SK-N-SH (cell line): ENCODE results near the gene PDGFA. TPM values are rescaled to one million over a fixed set of nuclear protein-coding genes. Genes with fewer than 3 reads are reported as not detected.

Source experiments
- CTCF ChIA-PET: fragments of 300-600, 350-600 bp; formaldehyde crosslinking; extraction: SDS; loops from one replicate; lab custom pipeline; 2021; lab: Yijun Ruan, JAX
- POLR2A ChIA-PET: fragments of 350-600 bp; sonication (Branson Sonifier 250); formaldehyde crosslinking; extraction: SDS; loops from one replicate; lab custom pipeline; 2020; ENCODE audit warnings: antibody characterized with exemption, inconsistent platforms; lab: Yijun Ruan, JAX
- DNase-seq: peaks from one replicate; pipeline ENCODE4 v3.0.0; 2012
- H2AFZ ChIP-seq: fragments of 200-600 bp; sonication (generic); 2 replicates; pipeline ENCODE4 v1.8.1; 2016; ENCODE audit warnings: antibody characterized with exemption, mild to moderate bottlenecking, low read depth
- H3F3A ChIP-seq: fragments of 200-600 bp; sonication (generic); replicated peaks from 2 replicates; pipeline ENCODE3; 2016; ENCODE audit warnings: antibody characterized with exemption, mild to moderate bottlenecking; ENCODE audit not compliant: insufficient read depth
- H3K27ac ChIP-seq, 2 experiments: fragments of 200-500 bp in 1 of 2; fragments of 200-600 bp in 1 of 2; sonication (Bioruptor generic) in 1 of 2; sonication (generic), shearing (Covaris generic) in 1 of 2; 2 replicates each; pipeline versions ENCODE4 v1.5.1 to v1.6.1; 2014 to 2016; ENCODE audit warnings: low read depth in 2 of 2, inconsistent platforms in 1 of 2, low read length in 1 of 2, mild to moderate bottlenecking in 1 of 2, mixed read lengths in 1 of 2
- H3K27me3 ChIP-seq: fragments of 200-600 bp; sonication (generic), shearing (Covaris generic); 2 replicates; pipeline ENCODE4 v1.6.1; 2016; ENCODE audit warnings: mixed run types; ENCODE audit not compliant: insufficient read depth
- H3K36me3 ChIP-seq, 2 experiments: fragments of 200-500 bp in 1 of 2; fragments of 200-600 bp in 1 of 2; sonication (Bioruptor generic) in 1 of 2; sonication (generic) in 1 of 2; replicated peaks in 1 of 2; 2 replicates each; pipeline versions ENCODE3 to v1.5.1; 2014 to 2016; ENCODE audit warnings: low read length in 1 of 2, mild to moderate bottlenecking in 1 of 2; ENCODE audit not compliant: insufficient read depth in 2 of 2, control insufficient read depth in 1 of 2
- H3K4me1 ChIP-seq, 2 experiments: fragments of 200-500 bp in 1 of 2; fragments of 200-600 bp in 1 of 2; sonication (Bioruptor generic) in 1 of 2; sonication (generic), shearing (Covaris generic) in 1 of 2; 2 replicates each; pipeline versions ENCODE4 v1.5.1 to v1.6.1; 2014 to 2016; ENCODE audit warnings: low read depth in 1 of 2, low read length in 1 of 2, mixed run types in 1 of 2; ENCODE audit not compliant: insufficient read depth in 2 of 2, control insufficient read depth in 1 of 2
- H3K4me2 ChIP-seq: fragments of 200-600 bp; sonication (generic), shearing (Covaris generic); 2 replicates; pipeline ENCODE4 v1.6.1; 2017; ENCODE audit warnings: mixed run types
- H3K4me3 ChIP-seq, 2 experiments: fragments of 200-500 bp in 1 of 2; fragments of 200-600 bp in 1 of 2; sonication (Bioruptor generic) in 1 of 2; sonication (generic), shearing (Covaris generic) in 1 of 2; 2 replicates each; pipeline versions ENCODE4 v1.5.1 to v1.8.1; 2014 to 2016; ENCODE audit warnings: low read depth in 2 of 2, inconsistent platforms in 1 of 2, low read length in 1 of 2, mild to moderate bottlenecking in 1 of 2, mixed read lengths in 1 of 2, moderate library complexity in 1 of 2
- H3K79me2 ChIP-seq: fragments of 200-600 bp; sonication (generic); 2 replicates; pipeline ENCODE4 v1.8.1; 2017; ENCODE audit warnings: mild to moderate bottlenecking; ENCODE audit not compliant: insufficient read depth
- H3K9ac ChIP-seq: fragments of 200-600 bp; sonication (generic); 2 replicates; pipeline ENCODE4 v1.6.1; 2017; ENCODE audit warnings: mixed run types
- H3K9me2 ChIP-seq: fragments of 200-600 bp; sonication (generic); 2 replicates; pipeline ENCODE4 v1.6.1; 2017; ENCODE audit warnings: mixed run types
- H3K9me3 ChIP-seq: fragments of 200-600 bp; sonication (generic); 2 replicates; pipeline ENCODE4 v1.6.1; 2017; ENCODE audit warnings: mixed run types, mild to moderate bottlenecking, moderate library complexity
- H4K20me1 ChIP-seq: fragments of 200-600 bp; sonication (generic); 2 replicates; pipeline ENCODE4 v1.6.1; 2017; ENCODE audit warnings: mild to moderate bottlenecking, mixed run types; ENCODE audit not compliant: insufficient read depth
- CHD2 ChIP-seq: fragments of 150-350 bp; IDR thresholded peaks from 2 replicates; pipeline ENCODE4 v1.6.1; 2018; ENCODE audit warnings: low read length; ENCODE audit not compliant: partially characterized antibody
- ELF1 ChIP-seq: IDR thresholded peaks from 2 replicates; pipeline ENCODE4 v1.4.0; 2012
- EP300 ChIP-seq, 2 experiments: IDR thresholded peaks; 2 replicates each; pipeline versions ENCODE4 v1.4.0 to v1.6.1; 2012; ENCODE audit warnings: borderline replicate concordance in 1 of 2, low read depth in 1 of 2, low read length in 1 of 2
- FOXJ3 ChIP-seq: sonication (generic); formaldehyde crosslinking; IDR thresholded peaks from 2 replicates; pipeline ENCODE4 v1.5.1; 2020; ENCODE audit warnings: mild to moderate bottlenecking, missing genetic modification reagents
- FOXM1 ChIP-seq: IDR thresholded peaks from 2 replicates; pipeline ENCODE4 v1.4.0; 2012; ENCODE audit warnings: low read depth, mild to moderate bottlenecking
- GATA2 ChIP-seq: sonication (generic); formaldehyde crosslinking; IDR thresholded peaks from 2 replicates; pipeline ENCODE4 v1.5.0; 2020; ENCODE audit warnings: mild to moderate bottlenecking, missing genetic modification reagents
- JUND ChIP-seq: IDR thresholded peaks from 2 replicates; pipeline ENCODE4 v1.4.0; 2012
- NFIC ChIP-seq: IDR thresholded peaks from 2 replicates; pipeline ENCODE4 v1.4.0; 2012; ENCODE audit warnings: borderline replicate concordance
- NRF1 ChIP-seq: IDR thresholded peaks from 2 replicates; pipeline ENCODE4 v1.6.1; 2012; ENCODE audit warnings: low read depth, mild to moderate bottlenecking, low read length
- RAD21 ChIP-seq: IDR thresholded peaks from 2 replicates; pipeline ENCODE4 v1.6.1; 2012; ENCODE audit warnings: mild to moderate bottlenecking, low read length
- RCOR1 ChIP-seq: fragments of 150-350 bp; IDR thresholded peaks from 2 replicates; pipeline ENCODE4 v1.6.1; 2017; ENCODE audit warnings: antibody characterized with exemption, low read length
- RFX5 ChIP-seq: IDR thresholded peaks from 2 replicates; pipeline ENCODE4 v1.6.1; 2012; ENCODE audit warnings: mild to moderate bottlenecking, improper control_type of control experiment, low read length
- SMC3 ChIP-seq: IDR thresholded peaks from 2 replicates; pipeline ENCODE4 v1.6.1; 2012; ENCODE audit warnings: low read depth, low read length, improper control_type of control experiment
- TAF1 ChIP-seq: IDR thresholded peaks from 2 replicates; pipeline ENCODE4 v1.6.1; 2012; ENCODE audit warnings: low read depth, mild to moderate bottlenecking, low read length, moderate library complexity, borderline replicate concordance
- YY1 ChIP-seq: IDR thresholded peaks from 2 replicates; pipeline ENCODE4 v1.4.0; 2012; ENCODE audit warnings: low read depth, mild to moderate bottlenecking
- WGBS: methylation state at CpG from one replicate; pipeline ENCODE4 v1.1.6; 2017; ENCODE audit warnings: low lambda C conversion rate; 5-methylcytosine and 5-hydroxymethylcytosine counted together
- polyA plus RNA-seq, 3 experiments: library from polyadenylated mRNA; depleted of rRNA; stranded (reverse); fragments of >200 nt; gene quantifications; 2 replicates each; pipeline ENCODE4 v1.2.3, GENCODE V29; 2012
- TF ChIP-seq, protein P1 (sequence below): fragments of 150-350 bp; IDR thresholded peaks from 2 replicates; pipeline ENCODE4 v1.6.1; 2017; ENCODE audit warnings: antibody characterized with exemption, low read length, low read depth, borderline replicate concordance
- TF ChIP-seq, protein P2 (sequence below): IDR thresholded peaks from 2 replicates; pipeline ENCODE4 v1.4.0; 2012; ENCODE audit warnings: low read depth
- TF ChIP-seq, protein P3 (sequence below): IDR thresholded peaks from 2 replicates; pipeline ENCODE4 v1.4.0; 2012; ENCODE audit warnings: low read depth, borderline replicate concordance
- TF ChIP-seq, protein P4 (sequence below): fragments of 150-350 bp; IDR thresholded peaks from 2 replicates; pipeline ENCODE4 v1.6.1; 2016; ENCODE audit warnings: mild to moderate bottlenecking, low read depth, low read length
- TF ChIP-seq, protein P5 (sequence below): IDR thresholded peaks from 2 replicates; pipeline ENCODE4 v1.4.0; 2012; ENCODE audit warnings: low read depth, borderline replicate concordance

The PDGFA gene
- polyA plus RNA-seq, 1 of the 3 experiments (the other 2 are of a cell fraction): 18.9 TPM

DNA sequence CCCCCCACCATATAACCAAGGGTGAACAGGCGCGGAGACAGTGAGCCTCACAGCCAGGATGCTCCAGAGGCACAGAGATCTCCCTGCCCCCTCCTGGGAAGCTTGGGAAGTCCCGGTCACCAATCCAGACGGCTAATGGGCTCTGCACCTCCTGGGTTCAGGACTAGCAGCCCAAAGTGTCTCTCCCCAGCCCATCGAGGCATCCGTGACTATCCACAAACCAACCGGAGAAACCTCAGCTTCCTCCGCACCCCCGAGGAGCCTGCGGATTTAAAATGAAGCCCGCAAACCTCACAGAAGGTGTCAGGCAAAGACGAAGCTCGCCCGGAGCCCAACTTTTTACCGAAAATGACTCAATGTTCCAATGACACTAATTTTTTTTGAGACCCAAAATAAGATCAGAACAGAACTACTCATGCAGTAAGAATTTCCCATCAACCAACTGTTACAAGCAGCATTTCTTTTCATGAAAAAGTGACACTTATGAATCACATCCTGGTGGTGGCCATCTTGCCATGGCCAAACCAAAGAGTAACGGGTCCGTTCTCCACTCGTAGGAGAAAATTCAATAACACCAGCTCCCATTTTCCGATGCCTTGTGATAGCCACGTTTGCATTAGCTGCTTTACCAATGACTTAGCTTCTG is 6.0 kb downstream of the PDGFA start (continued):
- TF ChIP-seq, protein P1, sequence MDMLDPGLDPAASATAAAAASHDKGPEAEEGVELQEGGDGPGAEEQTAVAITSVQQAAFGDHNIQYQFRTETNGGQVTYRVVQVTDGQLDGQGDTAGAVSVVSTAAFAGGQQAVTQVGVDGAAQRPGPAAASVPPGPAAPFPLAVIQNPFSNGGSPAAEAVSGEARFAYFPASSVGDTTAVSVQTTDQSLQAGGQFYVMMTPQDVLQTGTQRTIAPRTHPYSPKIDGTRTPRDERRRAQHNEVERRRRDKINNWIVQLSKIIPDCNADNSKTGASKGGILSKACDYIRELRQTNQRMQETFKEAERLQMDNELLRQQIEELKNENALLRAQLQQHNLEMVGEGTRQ: no peak
- TF ChIP-seq CHD2: no peak
- TF ChIP-seq SMC3: no peak
- TF ChIP-seq JUND: peak; percentile 85
- no peak for TF ChIP-seq NRF1
- no peak for TF ChIP-seq ELF1
- no peak for TF ChIP-seq TAF1

DNA sequence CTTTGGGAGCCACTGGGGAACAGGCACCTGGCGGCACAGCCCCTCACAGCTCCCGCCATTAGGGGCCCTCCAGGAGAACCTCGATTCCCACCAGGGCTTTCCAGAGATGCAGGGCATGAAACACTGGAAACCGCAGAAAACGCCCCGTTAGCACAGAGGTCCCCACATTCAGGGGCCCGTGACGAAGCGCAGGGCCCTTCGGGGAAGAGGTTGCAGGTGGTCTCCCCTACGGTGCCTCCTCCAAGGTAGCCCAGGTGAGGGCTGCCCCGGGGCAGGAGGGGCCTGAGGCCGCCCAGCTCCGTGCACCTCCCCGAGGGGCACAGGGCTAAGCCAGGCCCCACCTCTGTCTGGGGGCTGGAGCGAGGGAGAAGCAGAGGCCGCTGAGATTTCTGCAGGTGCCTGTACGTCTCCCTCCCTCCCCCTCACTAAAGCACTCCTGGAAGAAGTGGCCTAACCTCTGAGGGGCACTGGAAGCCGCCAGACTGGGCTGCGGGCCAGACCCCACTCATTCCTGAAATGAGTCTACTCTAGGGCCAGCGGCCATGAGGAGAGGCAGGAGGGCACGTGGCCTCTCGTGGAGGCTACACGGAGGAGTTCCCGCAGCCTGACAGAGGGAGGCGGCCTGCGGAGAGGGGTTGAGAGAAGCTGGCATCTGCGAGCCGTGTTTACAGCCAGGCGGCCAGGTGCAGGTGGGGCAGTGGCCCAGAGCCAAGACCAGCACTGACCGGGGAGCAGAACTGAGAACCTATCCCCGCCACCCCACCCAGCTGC is 6.9 kb downstream of the PDGFA start:
- Histone ChIP-seq H3K4me3 (no peak overlapping the region), H3K9me2 (no peaks in the 10 kb centered on the region), H3K4me2 (peak overlapping the region; percentile 96), H2AFZ (no peak overlapping the region), H3K79me2 (peaks cover 84% of the 10 kb centered on the region), H4K20me1 (peaks cover 66% of the 10 kb centered on the region), H3K9me3 (no peaks in the 10 kb centered on the region), H3K27ac (peak overlapping the region in 1 of 2 experiments; percentile 79; a peak in 2 of 4 replicates), H3K36me3 (peaks cover 7 to 18% of the 10 kb centered on the region in 2 experiments), H3K9ac (peak overlapping the region; percentile 43; the same call in 1 of the 2 replicates), H3K4me1 (peaks cover 0 to 29% of the 10 kb centered on the region in 2 experiments; a peak in 2 of 4 replicates), H3K27me3 (no peaks in the 10 kb centered on the region), H3F3A (peaks cover 22% of the 10 kb centered on the region)
- ChIA-PET POLR2A (no interaction called here), CTCF (interaction anchor here (1.3 to 1.6 kb wide), 2 partner anchors 10 to 191 kb away, joined by 4 read pairs; no protein-coding TSS in a partner anchor)
- no peak for TF ChIP-seq RFX5
- TF ChIP-seq, protein P2, sequence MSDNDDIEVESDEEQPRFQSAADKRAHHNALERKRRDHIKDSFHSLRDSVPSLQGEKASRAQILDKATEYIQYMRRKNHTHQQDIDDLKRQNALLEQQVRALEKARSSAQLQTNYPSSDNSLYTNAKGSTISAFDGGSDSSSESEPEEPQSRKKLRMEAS: peak; percentile 36; the same call in 1 of the 2 replicates
- 91% methylated on average over 26 of the region's 32 CpGs for WGBS
- DNase-seq: no peak

DNA sequence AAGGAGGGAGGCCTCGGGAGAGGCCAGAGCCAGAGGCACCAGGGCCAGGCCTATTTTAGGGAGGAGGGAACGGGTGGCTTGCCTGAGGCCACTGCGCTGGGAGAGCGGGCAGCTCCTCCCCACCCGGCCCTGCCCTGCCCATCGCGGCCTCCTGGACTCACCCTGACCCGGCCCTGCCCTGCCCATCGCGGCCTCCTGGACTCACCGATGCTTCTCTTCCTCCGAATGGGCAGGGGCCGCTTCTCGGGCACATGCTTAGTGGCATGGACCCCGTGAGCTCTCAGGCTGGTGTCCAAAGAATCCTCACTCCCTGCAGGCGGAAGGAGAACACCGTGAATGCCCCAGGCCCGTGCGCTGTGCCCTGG is 7.5 kb downstream of the PDGFA start:
- DNase-seq: no peak
- Histone ChIP-seq H3K4me2 (peak overlapping the region; percentile 96; the same call in 1 of the 2 replicates), H3K9me3 (no peaks in the 10 kb centered on the region), H3K4me1 (peaks cover 0 to 29% of the 10 kb centered on the region in 2 experiments; a peak in 2 of 4 replicates), H3F3A (peaks cover 22% of the 10 kb centered on the region), H3K79me2 (peaks cover 84% of the 10 kb centered on the region), H4K20me1 (peaks cover 69% of the 10 kb centered on the region), H3K9me2 (no peaks in the 10 kb centered on the region), H3K27me3 (no peaks in the 10 kb centered on the region), H2AFZ (no peak overlapping the region), H3K4me3 (no peak overlapping the region), H3K36me3 (peaks cover 7 to 24% of the 10 kb centered on the region in 2 experiments), H3K27ac (no peak overlapping the region), H3K9ac (no peak overlapping the region)
- ChIA-PET CTCF (interaction anchor here (1.6 kb wide), 1 partner anchor 11 kb away, joined by 4 read pairs; no protein-coding TSS in a partner anchor), POLR2A (no interaction called here)
- WGBS: 89% methylated on average over 15 of the region's 19 CpGs
- TF ChIP-seq NRF1 (no peak), FOXJ3 (CRISPR knock-in tag) (no peak), NFIC (no peak), RAD21 (no peak), FOXM1 (no peak), EP300 (IDR thresholded peaks at IDR 0.05; ENCODE audit: borderline replicate concordance in 1 of 2, low read depth in 1 of 2, low read length in 1 of 2) (no peak), YY1 (no peak), GATA2 (CRISPR knock-in tag) (no peak), ELF1 (no peak), RCOR1 (no peak)
- TF ChIP-seq, protein P3, sequence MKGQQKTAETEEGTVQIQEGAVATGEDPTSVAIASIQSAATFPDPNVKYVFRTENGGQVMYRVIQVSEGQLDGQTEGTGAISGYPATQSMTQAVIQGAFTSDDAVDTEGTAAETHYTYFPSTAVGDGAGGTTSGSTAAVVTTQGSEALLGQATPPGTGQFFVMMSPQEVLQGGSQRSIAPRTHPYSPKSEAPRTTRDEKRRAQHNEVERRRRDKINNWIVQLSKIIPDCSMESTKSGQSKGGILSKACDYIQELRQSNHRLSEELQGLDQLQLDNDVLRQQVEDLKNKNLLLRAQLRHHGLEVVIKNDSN: no peak
- TF ChIP-seq, protein P4, sequence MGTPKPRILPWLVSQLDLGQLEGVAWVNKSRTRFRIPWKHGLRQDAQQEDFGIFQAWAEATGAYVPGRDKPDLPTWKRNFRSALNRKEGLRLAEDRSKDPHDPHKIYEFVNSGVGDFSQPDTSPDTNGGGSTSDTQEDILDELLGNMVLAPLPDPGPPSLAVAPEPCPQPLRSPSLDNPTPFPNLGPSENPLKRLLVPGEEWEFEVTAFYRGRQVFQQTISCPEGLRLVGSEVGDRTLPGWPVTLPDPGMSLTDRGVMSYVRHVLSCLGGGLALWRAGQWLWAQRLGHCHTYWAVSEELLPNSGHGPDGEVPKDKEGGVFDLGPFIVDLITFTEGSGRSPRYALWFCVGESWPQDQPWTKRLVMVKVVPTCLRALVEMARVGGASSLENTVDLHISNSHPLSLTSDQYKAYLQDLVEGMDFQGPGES: no peak
- TF ChIP-seq, protein P5, sequence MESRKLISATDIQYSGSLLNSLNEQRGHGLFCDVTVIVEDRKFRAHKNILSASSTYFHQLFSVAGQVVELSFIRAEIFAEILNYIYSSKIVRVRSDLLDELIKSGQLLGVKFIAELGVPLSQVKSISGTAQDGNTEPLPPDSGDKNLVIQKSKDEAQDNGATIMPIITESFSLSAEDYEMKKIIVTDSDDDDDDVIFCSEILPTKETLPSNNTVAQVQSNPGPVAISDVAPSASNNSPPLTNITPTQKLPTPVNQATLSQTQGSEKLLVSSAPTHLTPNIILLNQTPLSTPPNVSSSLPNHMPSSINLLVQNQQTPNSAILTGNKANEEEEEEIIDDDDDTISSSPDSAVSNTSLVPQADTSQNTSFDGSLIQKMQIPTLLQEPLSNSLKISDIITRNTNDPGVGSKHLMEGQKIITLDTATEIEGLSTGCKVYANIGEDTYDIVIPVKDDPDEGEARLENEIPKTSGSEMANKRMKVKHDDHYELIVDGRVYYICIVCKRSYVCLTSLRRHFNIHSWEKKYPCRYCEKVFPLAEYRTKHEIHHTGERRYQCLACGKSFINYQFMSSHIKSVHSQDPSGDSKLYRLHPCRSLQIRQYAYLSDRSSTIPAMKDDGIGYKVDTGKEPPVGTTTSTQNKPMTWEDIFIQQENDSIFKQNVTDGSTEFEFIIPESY: no peak
